Natural killer cell (primary cell): ENCODE data around the gene EME1. TPM values are rescaled to one million over a fixed set of nuclear protein-coding genes. Genes with fewer than 3 reads are reported as not detected.
A peak's percentile ranks its signal among the peaks of the same experiment; 100 is the strongest.

Experiments used
- ATAC-seq, 3 donors: fragments of 150-1000 bp in 2 of 3; fragments of 200-7000 bp in 1 of 3; cut with Tn5 transposase; 1 replicate in 1 of 3; 2 replicates in 2 of 3; pipeline ENCODE4 v1.10.0; 2021; ENCODE audit warnings: mild to moderate bottlenecking in 2 of 3, moderate library complexity in 2 of 3
- DNase-seq, 2 donors: peaks; one replicate each; pipeline versions ENCODE4 v3.0.0 to v3.0.0-alpha.2; 2013 to 2021; ENCODE audit warnings: mixed read lengths in 1 of 2
- H3K27ac ChIP-seq: one replicate; pipeline ENCODE4 v1.5.1; 2013; ENCODE audit warnings: mild to moderate bottlenecking, low read length
- H3K27me3 ChIP-seq: one replicate; pipeline ENCODE4 v1.6.1; 2013; ENCODE audit warnings: low read length; ENCODE audit not compliant: control insufficient read depth, insufficient read depth
- H3K36me3 ChIP-seq: one replicate; pipeline ENCODE4 v1.6.1; 2013; ENCODE audit warnings: low read length; ENCODE audit not compliant: control insufficient read depth, insufficient read depth
- H3K4me1 ChIP-seq: one replicate; pipeline ENCODE4 v1.6.1; 2013; ENCODE audit warnings: low read length; ENCODE audit not compliant: control insufficient read depth, insufficient read depth
- H3K4me3 ChIP-seq: one replicate; pipeline ENCODE4 v1.5.1; 2013; ENCODE audit warnings: low read length
- H3K9me3 ChIP-seq: one replicate; pipeline ENCODE4 v1.6.1; 2013; ENCODE audit warnings: low read length; ENCODE audit not compliant: control insufficient read depth, insufficient read depth
- H3K27ac Mint-ChIP-seq, 2 donors: one replicate each; pipeline ENCODE4 v1.8.0; 2022; ENCODE audit warnings: mild to moderate bottlenecking in 2 of 2, mixed read lengths in 2 of 2, moderate library complexity in 1 of 2
- H3K27me3 Mint-ChIP-seq, 2 donors: one replicate each; pipeline ENCODE4 v1.8.0; 2022; ENCODE audit warnings: low read depth in 2 of 2, mixed read lengths in 2 of 2
- H3K36me3 Mint-ChIP-seq: one replicate; pipeline ENCODE4 v1.8.0; 2022; ENCODE audit warnings: mixed read lengths
- H3K4me1 Mint-ChIP-seq, 2 donors: one replicate each; pipeline ENCODE4 v1.8.0; 2022; ENCODE audit warnings: mixed read lengths in 2 of 2
- H3K4me3 Mint-ChIP-seq: one replicate; pipeline ENCODE4 v1.8.0; 2022; ENCODE audit warnings: mild to moderate bottlenecking, moderate library complexity, mixed read lengths
- H3K9me3 Mint-ChIP-seq, 2 donors: one replicate each; pipeline ENCODE4 v1.8.0; 2022; ENCODE audit warnings: mixed read lengths in 2 of 2
- WGBS: methylation state at CpG from one replicate; pipeline ENCODE4 v1.1.7; 2013; ENCODE audit warnings: missing lambda C conversion rate; ENCODE audit not compliant: insufficient coverage; 5-methylcytosine and 5-hydroxymethylcytosine counted together
- intact Hi-C: fragments of 100-400 bp; cut with micrococcal nuclease; formaldehyde crosslinking; loops from one replicate; pipeline ENCODE4 v1.14.2; 2022
- total RNA-seq, 4 donors: library from RNA; stranded (reverse); fragments of 120-200 nt in 1 of 4; gene quantifications; one replicate each; pipeline versions ENCODE4 v1.2.3 to v1.2.4, GENCODE V29; 2013 to 2022
- TF ChIP-seq, protein P1 (sequence below): fragments of 200-600 bp; IDR thresholded peaks from one replicate; pipeline ENCODE4 v1.8.0; 2022; ENCODE audit warnings: antibody characterized with exemption

Gene EME1
- total RNA-seq, 3 donors from 2014 or later (not counting 1 experiment from before 2014, with no cell fraction given) = 2.4 to 3.2 (median 2.9) TPM

DNA sequence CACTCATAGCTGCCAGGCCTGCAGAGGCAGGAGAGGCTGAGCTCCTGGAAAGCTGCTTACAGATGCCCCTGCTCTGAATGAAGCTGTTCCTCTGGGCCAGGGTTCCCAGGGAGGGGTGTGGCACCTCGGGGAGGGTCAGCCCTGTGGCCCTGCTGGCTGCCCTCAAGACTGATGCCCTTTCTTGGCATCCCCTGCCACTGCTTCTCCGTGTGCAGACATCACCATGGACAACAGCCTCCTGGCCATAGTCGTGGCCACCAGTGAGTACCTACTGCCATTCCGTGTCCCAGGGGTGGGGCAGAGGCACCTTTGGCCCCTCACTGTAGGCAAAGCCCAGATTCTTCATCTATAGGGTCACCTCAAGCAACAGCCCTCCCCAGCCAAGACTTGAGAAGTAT, 9.0 kb upstream of the EME1 start:
- Mint-ChIP-seq H3K27me3 (no peaks in the 10 kb centered on the region), H3K4me1 (peaks cover 7 to 15% of the 10 kb centered on the region in 2 donors), H3K36me3 (peaks cover 9% of the 10 kb centered on the region), H3K9me3 (no peaks in the 10 kb centered on the region), H3K4me3 (no peak overlapping the region), H3K27ac (peak overlapping the region in 1 of 2 donors; percentile 13)
- Histone ChIP-seq H3K27me3 (no peaks in the 10 kb centered on the region), H3K4me3 (no peak overlapping the region), H3K36me3 (peaks cover 38% of the 10 kb centered on the region), H3K9me3 (no peaks in the 10 kb centered on the region), H3K4me1 (peaks cover 7% of the 10 kb centered on the region), H3K27ac (no peak overlapping the region)
- intact Hi-C loops = loop anchor here (5.0 kb wide), 1 partner anchor 33 kb away; the partner anchor contains the start of gene LRRC59
- TF ChIP-seq, protein P1, sequence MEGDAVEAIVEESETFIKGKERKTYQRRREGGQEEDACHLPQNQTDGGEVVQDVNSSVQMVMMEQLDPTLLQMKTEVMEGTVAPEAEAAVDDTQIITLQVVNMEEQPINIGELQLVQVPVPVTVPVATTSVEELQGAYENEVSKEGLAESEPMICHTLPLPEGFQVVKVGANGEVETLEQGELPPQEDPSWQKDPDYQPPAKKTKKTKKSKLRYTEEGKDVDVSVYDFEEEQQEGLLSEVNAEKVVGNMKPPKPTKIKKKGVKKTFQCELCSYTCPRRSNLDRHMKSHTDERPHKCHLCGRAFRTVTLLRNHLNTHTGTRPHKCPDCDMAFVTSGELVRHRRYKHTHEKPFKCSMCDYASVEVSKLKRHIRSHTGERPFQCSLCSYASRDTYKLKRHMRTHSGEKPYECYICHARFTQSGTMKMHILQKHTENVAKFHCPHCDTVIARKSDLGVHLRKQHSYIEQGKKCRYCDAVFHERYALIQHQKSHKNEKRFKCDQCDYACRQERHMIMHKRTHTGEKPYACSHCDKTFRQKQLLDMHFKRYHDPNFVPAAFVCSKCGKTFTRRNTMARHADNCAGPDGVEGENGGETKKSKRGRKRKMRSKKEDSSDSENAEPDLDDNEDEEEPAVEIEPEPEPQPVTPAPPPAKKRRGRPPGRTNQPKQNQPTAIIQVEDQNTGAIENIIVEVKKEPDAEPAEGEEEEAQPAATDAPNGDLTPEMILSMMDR = no peak
- ATAC-seq (no peak), DNase-seq (no peak)
- WGBS = 94% methylated on average over 4 of the region's 4 CpGs

DNA sequence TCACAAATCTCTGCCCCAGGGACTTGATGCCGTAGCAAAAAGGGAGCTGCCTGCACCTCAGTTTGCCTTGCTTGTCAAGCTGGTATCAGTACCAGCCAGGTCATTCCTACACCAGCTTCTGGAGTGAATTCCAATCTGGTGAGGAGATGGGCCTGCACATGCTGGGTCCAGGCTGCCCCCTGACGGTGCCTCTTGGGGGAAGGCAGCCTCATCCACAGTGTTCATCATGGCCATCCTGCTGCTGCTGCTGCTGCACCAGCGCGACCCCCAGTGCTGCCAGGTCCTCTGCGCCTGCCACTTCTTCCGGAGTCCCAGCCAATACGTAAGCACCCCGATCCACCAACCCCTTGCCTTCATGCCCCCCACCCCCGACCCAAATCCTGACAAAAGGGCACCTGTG, 8.3 kb upstream of the EME1 start:
- WGBS = 96% methylated on average over 9 of the region's 9 CpGs
- TF ChIP-seq, protein P1 = no peak
- H3K27ac Mint-ChIP-seq = no peak overlapping the region
- no peaks in the 10 kb centered on the region for H3K27me3 ChIP-seq
- no peaks in the 10 kb centered on the region for H3K27me3 Mint-ChIP-seq
- intact Hi-C loops = loop anchor here (5.0 kb wide), 1 partner anchor 33 kb away; the partner anchor contains the start of gene LRRC59
- H3K4me1 Mint-ChIP-seq = peaks cover 7 to 14% of the 10 kb centered on the region in 2 donors
- H3K27ac ChIP-seq = no peak overlapping the region
- H3K9me3 ChIP-seq = no peaks in the 10 kb centered on the region
- peaks cover 41% of the 10 kb centered on the region for H3K36me3 ChIP-seq
- ATAC-seq (no peak), DNase-seq (no peak)
- H3K4me1 ChIP-seq = peaks cover 7% of the 10 kb centered on the region
- H3K9me3 Mint-ChIP-seq = no peaks in the 10 kb centered on the region
- peaks cover 9% of the 10 kb centered on the region for H3K36me3 Mint-ChIP-seq
- no peak overlapping the region for H3K4me3 ChIP-seq
- no peak overlapping the region for H3K4me3 Mint-ChIP-seq

DNA sequence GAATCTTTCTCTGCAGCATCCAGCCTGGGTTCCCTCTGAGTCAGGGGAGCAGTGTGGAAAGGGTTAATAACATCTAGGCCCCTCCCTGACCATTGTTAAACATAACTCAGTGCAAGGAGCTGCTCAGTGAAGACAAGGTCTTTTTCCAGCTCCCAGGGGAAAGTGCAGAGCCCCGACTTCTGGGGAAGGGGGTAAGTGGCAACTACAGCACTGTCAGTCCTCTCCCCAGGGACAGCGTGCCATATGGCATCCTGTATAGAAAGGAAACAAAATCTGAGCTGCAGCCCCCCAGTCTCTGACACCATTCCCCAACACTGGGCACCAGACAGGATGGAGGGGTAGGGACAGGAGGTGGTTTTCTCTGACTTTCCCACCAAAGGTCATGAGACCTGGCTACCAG, 7.9 kb upstream of the EME1 start:
- no peak for DNase-seq
- peaks cover 9% of the 10 kb centered on the region for H3K36me3 Mint-ChIP-seq
- no peak overlapping the region for H3K4me3 Mint-ChIP-seq
- Histone ChIP-seq H3K4me1 (peaks cover 7% of the 10 kb centered on the region), H3K36me3 (peaks cover 45% of the 10 kb centered on the region), H3K4me3 (no peak overlapping the region), H3K27me3 (no peaks in the 10 kb centered on the region), H3K27ac (no peak overlapping the region), H3K9me3 (no peaks in the 10 kb centered on the region)
- intact Hi-C loops = no loop called here
- TF ChIP-seq, protein P1 = no peak
- H3K27ac Mint-ChIP-seq = no peak overlapping the region
- WGBS = 75% methylated on average over 2 of the region's 2 CpGs
- H3K9me3 Mint-ChIP-seq = no peaks in the 10 kb centered on the region
- ATAC-seq = no peak
- no peaks in the 10 kb centered on the region for H3K27me3 Mint-ChIP-seq
- H3K4me1 Mint-ChIP-seq = peaks cover 7 to 14% of the 10 kb centered on the region in 2 donors
